Sciatic nerve (tissue), 2 donors: ENCODE measurements around the gene RRAGC. TPM values are rescaled to one million over a fixed set of nuclear protein-coding genes. Genes with fewer than 3 reads are reported as not detected.

ENCODE experiments used
- ATAC-seq: fragments of 200-7000 bp; cut with Tn5 transposase; one replicate; pipeline ENCODE4 v1.9.1; 2020; ENCODE audit warnings: mild to moderate bottlenecking, moderate library complexity
- DNase-seq: peaks from one replicate; pipeline ENCODE4 v3.0.0-alpha.2; 2020; ENCODE audit warnings: low spot score
- intact Hi-C: fragments of 100-400 bp; cut with DNase I; formaldehyde crosslinking; loops from one replicate; pipeline ENCODE4 v1.14.2; 2022
- total RNA-seq: library from RNA; stranded (reverse); fragmentation: NEBNext Ultra II Directional; extraction: Animal tissue kit (Norgen Biotek cat#: 25700); gene quantifications from one replicate; pipeline ENCODE4 v1.2.1, GENCODE V29; 2021
- donor health status: DM: no; HTN: no; CAD: no.
- donor health status: DM: no; HTN: no; CAD: no.

The RRAGC gene, protein sequence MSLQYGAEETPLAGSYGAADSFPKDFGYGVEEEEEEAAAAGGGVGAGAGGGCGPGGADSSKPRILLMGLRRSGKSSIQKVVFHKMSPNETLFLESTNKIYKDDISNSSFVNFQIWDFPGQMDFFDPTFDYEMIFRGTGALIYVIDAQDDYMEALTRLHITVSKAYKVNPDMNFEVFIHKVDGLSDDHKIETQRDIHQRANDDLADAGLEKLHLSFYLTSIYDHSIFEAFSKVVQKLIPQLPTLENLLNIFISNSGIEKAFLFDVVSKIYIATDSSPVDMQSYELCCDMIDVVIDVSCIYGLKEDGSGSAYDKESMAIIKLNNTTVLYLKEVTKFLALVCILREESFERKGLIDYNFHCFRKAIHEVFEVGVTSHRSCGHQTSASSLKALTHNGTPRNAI
- total RNA-seq: 28.3 TPM

DNA sequence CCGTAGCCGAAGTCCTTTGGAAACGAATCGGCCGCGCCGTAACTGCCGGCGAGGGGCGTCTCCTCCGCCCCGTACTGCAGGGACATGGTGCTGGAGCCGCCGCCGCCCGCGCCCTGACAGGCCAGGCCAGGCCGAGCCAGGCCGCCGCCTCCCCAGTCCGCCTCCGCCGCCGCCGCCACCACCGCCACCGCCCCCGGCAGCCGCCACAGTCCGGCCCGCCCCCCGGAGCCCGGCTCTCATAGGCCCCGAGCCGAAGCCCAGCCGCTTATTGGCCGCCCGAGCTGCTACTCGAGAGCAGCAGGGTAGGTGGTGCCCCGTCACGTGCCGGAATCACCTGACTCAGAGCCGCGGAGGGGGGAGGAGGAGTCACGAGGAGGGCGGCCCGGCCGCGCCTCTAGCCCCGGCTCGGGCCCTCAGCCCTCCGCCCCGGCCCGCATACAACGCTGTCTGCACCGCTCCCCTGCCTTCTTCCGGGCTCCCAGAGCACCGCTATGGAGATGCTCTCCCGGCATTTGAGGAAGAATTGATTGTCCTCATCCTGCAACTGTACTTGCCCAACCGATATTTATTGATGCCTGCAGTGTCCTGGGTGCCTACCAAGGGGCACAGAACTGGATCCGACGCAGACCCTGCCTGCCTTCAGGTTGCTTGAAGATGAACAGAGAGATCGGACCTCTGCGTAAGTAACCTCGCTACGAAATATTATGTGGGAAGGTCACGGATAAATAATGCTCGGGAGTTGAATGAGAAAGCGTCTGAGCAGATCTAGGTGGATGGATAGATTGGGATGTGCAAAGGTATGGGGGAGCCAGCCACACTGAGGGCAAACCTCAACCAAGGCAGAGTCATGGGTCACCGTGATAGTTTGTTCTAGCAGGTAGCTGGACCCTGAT, at the start of gene RRAGC:
Gene RRAGC (minus strand): TSS at position 212 of the 893 bp plus-strand sequence. CDS start 126 bp downstream, at position 86.
- DNase-seq: peak; percentile 100
- peak; percentile 100 for ATAC-seq
- intact Hi-C loops: no loop called here

DNA sequence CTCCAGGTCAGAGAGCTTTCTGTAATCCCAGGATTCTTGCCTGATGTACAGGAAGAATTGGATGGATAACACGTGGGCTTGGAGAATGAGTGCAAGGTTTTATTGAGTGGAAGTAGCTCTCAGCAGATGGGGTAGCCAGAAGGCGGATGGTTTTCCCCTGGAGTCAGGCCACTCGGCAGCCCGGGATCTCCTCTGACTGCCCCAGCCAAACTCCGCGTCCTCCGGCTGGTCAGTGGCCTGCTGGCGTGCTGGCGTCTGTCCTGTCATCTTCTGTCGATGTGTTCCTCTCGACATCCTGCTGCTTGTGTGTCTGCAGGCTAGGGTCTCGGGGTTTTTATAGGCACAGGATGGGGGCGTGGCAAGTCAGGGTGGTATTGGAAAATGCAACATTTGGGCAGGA, 49.2 kb upstream of the RRAGC start:
- intact Hi-C loops: loop anchor here (1.0 kb wide), 1 partner anchor 33 kb away; no protein-coding TSS in a partner anchor
- no peak for DNase-seq
- no peak for ATAC-seq

DNA sequence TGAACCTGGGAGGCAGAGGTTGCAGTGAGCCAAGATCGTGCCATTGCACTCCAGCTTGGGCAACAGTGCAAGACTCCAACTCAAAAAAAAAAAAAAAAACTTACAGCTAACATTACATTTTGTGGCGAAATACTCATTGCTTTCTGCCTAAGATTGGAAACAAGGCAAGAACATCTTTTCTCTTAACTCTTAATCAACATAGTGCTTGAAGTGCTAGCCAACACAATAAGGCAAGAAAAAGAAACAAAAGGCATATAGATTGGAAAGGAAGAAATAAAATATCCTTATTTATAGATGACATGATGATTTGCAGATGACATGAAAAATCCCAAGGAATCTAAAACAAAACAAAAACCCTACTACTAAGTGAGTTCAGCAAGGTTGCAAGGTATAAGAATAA, 46.4 kb upstream of the RRAGC start:
- intact Hi-C loops: no loop called here
- no peak for DNase-seq
- ATAC-seq: no peak

DNA sequence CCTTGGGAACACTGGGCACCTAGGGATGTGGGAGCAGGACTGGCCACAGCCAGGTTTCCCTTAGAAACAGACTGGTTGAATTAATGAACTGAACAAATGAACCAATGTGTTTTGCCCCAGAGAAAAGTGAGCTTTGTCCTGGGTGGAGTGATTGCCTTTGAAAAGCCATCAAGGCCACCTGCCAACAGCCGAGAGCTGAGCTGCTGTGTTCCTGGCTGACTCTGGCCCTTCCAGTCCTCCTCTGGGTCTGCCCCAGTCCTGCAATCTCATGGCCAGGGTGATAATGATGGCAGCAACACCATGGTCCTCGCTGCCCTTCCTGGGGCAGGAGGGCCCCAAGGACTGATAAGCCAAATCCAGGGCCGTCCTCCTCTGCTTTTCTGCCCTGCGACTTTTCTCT, 40.0 kb upstream of the RRAGC start:
- intact Hi-C loops: no loop called here
- DNase-seq: no peak
- ATAC-seq: no peak

DNA sequence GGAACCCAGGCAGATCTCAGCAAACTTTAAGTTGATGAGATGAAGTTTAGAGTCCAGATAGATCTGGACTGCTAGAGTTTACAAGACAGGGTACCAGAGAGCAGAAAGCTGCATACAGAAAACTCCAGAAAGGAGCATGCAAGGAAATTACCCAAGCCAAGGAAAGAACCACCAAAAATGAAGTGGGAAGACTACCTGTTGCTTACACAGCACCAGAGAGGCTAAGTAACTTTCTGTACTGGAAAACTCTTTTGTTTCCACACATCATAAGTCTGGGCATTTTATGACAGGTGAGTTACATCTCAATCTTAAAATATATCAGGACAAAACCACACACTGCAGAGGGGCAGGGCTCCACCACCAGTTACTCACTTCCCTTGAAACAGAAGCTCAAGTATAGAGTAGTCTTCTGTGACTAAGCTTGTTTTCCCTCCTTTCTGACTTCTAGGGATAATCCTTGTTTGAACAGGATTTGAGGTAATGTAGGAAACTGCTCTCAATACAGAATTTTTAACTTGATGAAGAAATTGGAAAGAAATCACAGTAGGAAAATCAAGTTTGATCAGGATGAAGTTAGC, 39.2 kb upstream of the RRAGC start:
- DNase-seq (no peak), ATAC-seq (no peak)
- intact Hi-C loops: no loop called here

DNA sequence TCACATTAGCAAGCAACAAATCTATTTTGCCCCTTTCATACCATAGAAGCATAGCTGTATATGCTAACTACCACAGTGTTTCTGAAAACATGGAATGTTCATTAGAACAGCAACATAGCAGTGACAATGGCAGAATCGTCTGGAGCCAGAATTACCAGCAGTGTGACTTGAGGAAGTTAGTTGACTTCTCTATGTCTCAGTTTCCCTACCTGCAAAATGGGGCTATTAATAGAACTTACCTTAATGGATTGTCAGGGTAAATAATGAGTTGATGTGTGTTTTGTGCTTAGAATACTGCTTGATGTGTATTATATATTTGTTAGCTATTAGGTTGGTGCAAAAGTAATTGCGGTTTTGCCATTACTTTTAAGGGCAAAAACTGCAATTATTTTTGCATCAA, 36.6 kb upstream of the RRAGC start:
- DNase-seq: no peak
- no peak for ATAC-seq
- intact Hi-C loops: no loop called here

DNA sequence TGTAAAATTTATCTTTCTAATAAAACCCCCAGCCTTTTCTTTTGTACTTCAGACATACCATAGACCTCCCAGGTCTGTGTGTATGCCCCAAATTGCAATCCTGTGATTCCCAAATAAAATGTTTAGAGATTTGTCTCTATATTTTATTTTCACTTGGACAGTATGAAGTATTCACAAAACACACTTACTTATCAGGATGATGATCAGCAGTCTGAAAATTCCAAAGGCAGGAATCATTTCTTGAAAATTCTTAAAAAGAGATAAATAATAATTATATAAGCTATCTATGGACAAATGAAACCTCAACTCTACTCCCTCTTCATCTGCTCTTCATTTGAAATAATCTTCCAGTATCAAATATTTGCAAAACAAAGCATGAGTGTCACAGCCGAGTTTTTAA, 33.4 kb upstream of the RRAGC start:
- DNase-seq (no peak), ATAC-seq (no peak)
- intact Hi-C loops: no loop called here

DNA sequence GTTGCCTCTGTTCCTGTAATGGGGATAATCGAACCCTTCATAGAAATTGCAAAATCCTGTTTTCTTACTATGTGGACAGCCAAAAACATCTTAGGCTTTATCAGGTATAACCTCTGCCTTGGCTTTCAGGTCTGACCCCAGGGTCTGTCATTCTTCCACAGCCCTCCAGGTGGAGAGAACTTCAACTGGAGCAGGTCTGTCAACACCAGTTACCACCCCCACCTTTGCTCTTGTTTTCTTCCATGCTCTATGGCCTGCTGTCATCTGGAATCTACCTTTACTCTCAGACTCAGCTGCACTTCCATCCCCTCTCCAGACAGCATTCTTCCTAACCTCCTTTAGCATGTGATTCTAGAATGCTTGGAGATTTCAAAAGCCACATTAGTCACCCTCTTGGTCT, 32.2 kb upstream of the RRAGC start:
- DNase-seq (no peak), ATAC-seq (no peak)
- intact Hi-C loops: no loop called here

DNA sequence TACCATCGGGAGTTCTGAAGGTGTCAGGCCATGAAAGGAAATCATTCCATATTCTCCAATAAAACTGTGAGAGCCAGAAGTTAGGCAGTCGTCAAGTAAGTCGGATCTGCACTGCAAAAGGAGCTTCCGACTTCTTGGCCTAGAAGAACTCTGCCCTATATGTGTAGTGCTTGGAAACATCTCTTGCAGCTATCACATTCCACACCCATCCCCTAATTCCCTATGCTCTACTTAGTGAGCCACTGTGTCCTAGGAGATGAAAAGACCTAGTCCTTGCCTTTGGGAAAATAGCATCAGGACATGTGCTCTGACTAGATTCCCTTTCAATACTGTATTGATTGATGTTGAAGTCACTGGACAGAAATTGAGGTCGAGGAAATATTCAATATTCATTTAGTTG, 30.0 kb upstream of the RRAGC start:
- no peak for DNase-seq
- no peak for ATAC-seq

DNA sequence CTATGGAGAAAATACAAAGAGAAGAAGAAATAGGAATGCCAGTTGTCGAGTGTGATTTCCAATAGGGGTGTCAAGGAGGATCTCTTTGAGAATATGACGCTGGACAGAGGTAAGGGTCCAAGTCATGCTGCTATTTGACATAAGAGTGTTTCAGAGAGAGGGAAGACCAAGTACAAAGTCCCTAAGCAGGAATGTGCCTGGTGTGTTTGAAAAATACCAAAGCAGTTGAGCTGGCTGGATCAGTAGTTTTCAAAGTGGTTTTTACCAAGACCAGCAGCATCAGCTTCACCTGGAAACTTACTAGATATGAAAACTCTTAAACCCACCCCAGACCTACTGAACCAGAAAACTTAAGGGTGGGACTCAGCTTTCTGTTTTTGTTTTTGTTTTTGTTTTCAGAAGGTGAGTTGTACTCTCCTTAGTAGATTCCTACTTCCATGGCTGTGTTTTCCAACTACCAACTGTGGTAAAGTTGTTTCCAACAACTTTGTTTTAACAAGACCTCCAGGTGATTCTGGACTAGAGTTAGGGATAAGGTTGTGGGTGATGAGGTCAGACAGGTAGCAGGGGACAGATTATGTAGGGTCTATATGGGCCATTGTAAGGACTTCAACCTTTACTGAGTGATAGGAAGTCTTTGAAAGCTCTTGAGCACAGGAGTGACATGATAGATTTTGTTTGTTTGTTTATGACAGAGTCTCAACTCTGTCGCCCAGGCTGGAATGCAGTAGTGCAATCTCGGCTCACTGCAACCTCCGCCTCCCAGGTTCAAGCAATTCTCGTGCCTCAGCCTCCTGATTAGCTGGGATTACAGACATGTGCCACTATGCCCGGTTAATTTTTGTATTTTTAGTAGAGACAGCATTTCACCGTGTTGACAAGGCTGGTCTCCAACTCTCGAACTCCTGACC, 29.1 kb upstream of the RRAGC start:
- ATAC-seq (no peak), DNase-seq (no peak)
- intact Hi-C loops: no loop called here

More for the DNA sequence above, 30.0 kb upstream of the RRAGC start:
- intact Hi-C loops: no loop called here

DNA sequence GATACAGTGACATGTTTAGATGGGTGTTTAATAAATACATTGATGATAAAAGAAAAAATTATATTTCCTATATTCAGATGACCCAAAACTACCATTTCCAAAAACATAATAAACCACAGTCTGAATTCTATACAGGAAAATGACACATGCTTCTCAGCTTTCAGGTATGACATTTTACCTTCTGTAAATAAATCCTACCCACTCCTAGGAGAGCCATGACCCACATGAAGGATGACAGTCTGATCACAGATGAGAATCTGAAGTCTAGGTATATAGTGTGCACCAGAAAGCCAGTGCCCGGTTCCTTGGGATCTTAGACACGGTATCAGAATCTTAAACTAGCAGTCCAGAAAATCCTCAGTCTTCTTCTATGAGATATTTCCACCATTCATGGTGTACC, 25.5 kb upstream of the RRAGC start:
- DNase-seq: no peak
- ATAC-seq: no peak
- intact Hi-C loops: no loop called here

DNA sequence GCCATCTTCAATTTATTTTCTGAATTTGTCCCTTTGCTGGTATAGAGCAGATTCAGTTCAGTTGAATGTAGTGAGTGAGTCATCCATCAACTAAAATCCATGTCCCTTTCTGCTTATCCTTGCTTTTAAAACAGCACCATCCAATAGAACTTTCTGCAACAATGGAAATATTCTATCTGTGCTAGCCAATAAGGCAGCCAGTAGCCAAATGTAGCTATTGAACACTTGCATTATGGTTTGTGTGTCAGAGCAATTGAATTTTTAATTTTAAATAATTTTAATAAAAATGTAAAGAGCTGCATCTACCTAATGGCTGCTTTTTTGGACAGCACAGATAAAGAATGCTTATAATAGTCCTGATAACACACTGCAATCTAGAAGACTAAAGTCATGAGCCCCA, 21.9 kb upstream of the RRAGC start, which contains the start of gene GJA9:
Gene GJA9 (minus strand): TSS at position 101 of the 400 bp plus-strand sequence. CDS start 5,489 bp downstream, outside the sequence.
- DNase-seq: no peak
- ATAC-seq: no peak
- intact Hi-C loops: no loop called here

DNA sequence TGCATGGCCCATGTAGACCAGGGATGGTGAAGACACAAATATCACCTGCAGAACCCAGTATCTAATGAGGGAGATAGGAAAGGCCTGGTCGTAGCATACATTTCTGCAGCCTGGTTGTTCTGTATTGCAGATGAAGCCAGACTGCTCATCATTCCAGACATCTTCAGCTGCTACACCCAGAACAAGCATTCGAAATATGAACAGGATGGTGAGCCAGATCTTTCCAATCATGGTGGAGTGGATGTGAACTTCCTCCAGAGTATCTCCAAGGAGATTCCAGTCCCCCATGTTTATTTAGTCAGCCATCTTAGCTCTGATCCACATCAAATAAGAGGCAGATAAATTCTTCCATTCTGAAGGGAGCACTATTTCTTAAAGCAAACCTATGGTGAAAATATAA, 16.2 kb upstream of the RRAGC start:
- ATAC-seq (no peak), DNase-seq (no peak)
- intact Hi-C loops: no loop called here

DNA sequence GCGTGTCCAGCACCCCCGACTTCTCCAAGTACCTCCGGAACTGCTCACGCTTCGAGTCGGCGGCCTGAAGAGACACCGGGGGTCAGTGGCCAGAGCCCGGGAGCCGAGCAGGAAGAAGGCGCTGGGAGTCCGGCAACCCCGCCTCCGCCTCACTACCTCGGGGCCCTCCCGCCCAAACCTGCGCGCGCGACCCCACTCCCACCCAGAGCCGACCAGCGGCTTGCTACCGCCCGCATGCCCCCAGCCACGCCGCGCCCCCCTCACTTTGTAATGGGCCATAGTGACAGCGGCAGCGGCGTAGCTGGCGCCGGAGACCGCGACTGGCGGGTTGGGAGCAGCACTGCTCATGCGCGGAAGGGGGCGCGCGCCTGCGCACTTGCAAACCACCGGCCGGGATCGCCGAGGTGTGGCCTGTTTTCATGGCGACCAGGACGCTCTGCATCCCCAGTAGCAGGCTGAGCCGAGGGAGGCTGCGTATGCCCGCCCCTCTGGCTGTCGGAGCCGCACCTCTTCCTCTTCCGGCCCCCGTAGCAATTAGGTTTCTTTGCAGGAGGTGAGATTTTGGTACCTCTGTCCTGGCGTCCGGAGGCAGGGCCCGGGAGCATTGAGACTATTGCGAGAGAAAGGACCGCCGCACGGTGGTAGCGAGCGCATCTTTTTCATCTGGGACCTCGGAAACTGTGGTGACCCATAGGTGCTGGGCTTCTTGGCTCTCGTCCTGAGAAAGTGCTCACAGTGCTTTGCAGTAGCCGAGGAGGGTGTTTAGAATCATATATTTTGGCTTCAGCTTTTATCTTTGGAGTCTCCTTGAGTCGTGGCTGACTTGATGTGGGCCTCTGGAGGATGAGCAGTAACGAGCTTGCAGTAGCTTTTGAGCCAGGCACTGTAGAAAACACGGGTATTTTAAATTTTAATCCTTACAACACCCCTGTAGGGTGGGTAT, 13.7 kb upstream of the RRAGC start, which contains the start of gene MYCBP:
Gene MYCBP (minus strand): TSS at position 322 of the 943 bp plus-strand sequence. CDS start 43 bp downstream, at position 279.
- ATAC-seq: peak; percentile 100
- intact Hi-C loops: no loop called here
- DNase-seq: peak; percentile 97

DNA sequence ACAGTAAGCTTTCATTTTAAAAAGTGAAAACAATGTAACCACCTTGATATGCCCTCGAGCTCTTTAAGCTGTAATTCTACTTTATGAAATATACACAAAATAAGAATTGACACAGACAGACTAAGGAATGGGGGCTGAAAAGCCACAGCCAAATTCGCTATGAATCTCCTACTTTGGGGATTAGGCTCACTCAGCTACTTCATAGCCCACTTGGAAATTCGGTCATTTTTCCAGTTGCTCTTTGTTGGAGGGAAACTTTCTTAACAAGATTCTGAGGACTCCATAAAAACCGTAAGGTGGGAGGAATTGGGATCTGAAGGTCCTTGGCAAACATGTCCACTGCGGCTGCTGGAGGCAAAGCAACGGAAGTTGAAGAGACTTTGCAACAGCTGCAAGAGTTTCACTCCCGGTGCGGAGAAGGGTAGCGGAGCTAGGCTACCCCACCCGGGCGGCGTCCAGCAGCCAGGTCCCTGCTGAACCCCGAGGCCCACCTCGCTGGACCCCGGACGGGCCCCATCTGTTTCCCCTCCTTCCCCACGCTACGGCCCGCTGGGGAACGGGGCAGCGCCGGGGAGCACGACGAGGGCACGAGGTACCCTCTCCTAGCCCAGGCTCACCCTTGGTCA, 12.9 kb upstream of the RRAGC start:
- DNase-seq: no peak
- intact Hi-C loops: no loop called here
- ATAC-seq: no peak

DNA sequence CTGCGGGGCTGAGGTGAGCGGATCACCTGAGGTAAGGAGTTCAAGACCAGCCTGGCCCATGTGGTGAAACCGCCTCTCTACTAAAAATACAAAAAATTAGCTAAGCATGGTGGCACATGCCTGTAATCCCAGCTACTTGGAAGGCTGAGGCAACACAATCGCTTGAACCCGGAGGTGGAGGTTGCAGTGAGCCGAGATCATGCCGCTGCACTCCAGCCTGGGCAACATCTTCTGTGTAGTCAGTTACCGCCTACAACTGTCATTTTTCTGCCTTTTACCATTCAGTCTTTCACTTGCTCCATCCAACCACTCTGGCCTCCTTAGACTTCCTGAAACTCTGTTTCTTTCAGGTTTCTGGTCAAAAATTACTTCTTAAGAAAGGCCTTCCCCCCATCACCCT, 11.4 kb upstream of the RRAGC start:
- no peak for DNase-seq
- no peak for ATAC-seq
- intact Hi-C loops: no loop called here

DNA sequence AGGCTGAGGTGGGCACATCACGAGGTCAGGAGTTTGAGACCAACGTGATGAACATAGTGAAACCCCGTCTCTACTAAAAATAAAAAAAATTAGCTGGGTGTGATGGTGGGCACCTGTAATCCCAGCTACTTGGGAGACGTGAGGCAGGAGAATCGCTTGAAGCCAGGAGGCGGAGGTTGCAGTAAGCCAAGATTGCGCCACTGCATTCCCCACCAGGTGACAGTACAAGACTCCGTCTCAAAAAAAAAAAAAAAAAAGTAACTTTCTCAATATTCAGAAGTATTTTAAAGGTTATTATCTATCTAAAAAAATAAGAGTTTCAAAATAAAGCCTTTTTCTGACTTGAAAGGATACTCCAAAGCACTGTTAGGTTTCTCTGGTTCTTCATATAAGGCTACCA, 7.6 kb upstream of the RRAGC start:
- intact Hi-C loops: no loop called here
- no peak for DNase-seq
- no peak for ATAC-seq
